B cell (primary cell): ENCODE results near the gene LRCH3.

Source experiments
- CTCF ChIP-seq: fragments of 200-600 bp; IDR thresholded peaks from one replicate; pipeline ENCODE4 v1.8.0; 2022; ENCODE audit warnings: antibody characterized with exemption, mild to moderate bottlenecking
- EZH2 ChIP-seq: IDR thresholded peaks from 2 replicates; pipeline ENCODE4 v1.6.1; 2012; ENCODE audit warnings: borderline replicate concordance, low read depth, mild to moderate bottlenecking, moderate library complexity, low read length; ENCODE audit not compliant: insufficient read depth, poor library complexity, severe bottlenecking

- no peak for TF ChIP-seq CTCF
- no peak for TF ChIP-seq EZH2
Measured at GRCh38 chr3:197880491-197881269, 89.6 kb downstream of the LRCH3 start.
